ENCODE measurements around the gene LAD1.

DNA sequence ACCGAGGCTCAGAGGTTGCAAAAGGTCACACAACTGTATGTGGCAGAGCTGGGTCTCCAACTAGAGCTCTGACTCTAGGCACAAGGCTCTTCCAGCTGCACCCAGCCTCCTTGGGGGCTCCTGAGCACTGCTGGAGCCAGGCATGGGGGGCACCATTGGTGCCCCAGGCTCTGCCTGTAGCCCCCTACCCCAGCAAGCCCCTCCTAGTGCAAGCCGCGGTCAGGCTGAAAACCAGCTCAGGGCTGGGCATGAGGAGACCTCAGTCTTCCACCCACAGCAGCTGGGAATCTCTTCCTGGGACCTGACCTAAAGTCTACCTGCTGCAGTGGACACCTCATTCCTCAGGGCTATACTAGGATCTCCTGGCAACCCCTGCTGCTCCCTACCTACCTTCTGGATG, 36.2 kb downstream of the LAD1 start:
- TF ChIP-seq EZH2phosphoT487 (IDR thresholded peaks at IDR 0.05; ENCODE audit: borderline replicate concordance, low read depth, low read length), result no peak
- TF ChIP-seq, protein P1, sequence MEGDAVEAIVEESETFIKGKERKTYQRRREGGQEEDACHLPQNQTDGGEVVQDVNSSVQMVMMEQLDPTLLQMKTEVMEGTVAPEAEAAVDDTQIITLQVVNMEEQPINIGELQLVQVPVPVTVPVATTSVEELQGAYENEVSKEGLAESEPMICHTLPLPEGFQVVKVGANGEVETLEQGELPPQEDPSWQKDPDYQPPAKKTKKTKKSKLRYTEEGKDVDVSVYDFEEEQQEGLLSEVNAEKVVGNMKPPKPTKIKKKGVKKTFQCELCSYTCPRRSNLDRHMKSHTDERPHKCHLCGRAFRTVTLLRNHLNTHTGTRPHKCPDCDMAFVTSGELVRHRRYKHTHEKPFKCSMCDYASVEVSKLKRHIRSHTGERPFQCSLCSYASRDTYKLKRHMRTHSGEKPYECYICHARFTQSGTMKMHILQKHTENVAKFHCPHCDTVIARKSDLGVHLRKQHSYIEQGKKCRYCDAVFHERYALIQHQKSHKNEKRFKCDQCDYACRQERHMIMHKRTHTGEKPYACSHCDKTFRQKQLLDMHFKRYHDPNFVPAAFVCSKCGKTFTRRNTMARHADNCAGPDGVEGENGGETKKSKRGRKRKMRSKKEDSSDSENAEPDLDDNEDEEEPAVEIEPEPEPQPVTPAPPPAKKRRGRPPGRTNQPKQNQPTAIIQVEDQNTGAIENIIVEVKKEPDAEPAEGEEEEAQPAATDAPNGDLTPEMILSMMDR (conservative IDR thresholded peaks at IDR 0.05; ENCODE audit: low read length), result no peak
